Cerebellar nuclear complex (tissue), 1 donor: ENCODE results near the gene ZNRD2.
A peak's percentile ranks its signal among the peaks of the same experiment; 100 is the strongest.

Experiments used
- DNase-seq, 2 experiments: peaks; one replicate each; lab custom pipeline; 2025; lab: John Stamatoyannopoulos, UW

ZNRD2 gene

DNA sequence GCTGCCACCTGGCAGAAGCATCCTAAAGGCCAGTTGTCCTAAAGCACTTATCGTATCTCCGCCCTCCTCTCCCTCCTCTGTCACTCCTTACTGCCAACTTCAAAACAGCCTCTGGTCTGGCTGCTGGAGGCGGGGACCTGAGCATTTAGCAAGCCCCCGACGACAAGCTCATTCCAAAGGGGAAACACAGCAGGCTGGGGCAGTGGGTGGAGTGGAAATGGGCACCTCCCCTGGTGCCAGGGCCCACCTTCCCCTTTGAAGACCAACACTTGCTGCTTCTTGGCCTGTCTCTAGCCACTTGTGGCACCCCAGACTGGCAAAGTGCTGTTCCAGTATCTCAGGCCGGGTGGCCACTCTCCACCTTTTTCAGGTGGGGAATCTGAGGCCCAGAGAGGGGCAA lies 40.1 kb downstream of the ZNRD2 start:
- no peak for DNase-seq

DNA sequence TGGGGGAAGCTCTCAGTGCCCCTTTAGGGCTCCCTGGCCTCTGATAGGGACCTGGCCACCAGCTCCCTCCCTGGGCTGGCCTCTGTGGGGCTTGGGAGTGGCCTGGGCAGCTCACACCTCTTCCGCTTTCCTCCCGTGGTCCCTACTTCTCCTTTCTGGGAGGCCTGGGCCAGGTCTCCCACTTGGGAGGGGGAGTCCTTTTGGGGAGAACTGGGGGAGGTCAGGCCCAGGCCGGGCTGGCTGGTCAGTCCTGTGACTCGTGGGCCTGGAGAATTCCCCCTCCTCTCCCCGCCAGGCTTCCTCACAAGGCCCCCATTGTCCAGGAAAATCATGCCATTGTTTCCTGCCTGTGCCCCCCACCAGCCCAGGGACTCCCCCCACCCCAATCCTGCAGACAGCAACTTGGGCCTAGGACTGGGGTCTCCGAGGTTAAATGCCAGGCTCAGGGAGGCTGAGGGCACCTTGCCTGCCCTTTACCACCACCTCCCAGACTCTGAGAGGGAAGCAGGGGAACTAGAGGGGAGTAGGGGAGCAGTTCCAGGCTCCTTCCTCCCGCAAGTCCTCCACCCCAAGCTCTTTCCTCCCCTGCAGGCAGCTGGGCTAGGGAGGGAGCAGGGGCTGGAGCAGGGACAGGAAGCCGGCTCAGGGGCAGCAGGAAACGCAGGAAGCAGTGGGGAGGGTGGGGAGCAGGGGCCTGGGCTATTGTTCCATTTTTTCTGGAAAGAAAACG lies 40.9 kb downstream of the ZNRD2 start:
- no peak for DNase-seq

DNA sequence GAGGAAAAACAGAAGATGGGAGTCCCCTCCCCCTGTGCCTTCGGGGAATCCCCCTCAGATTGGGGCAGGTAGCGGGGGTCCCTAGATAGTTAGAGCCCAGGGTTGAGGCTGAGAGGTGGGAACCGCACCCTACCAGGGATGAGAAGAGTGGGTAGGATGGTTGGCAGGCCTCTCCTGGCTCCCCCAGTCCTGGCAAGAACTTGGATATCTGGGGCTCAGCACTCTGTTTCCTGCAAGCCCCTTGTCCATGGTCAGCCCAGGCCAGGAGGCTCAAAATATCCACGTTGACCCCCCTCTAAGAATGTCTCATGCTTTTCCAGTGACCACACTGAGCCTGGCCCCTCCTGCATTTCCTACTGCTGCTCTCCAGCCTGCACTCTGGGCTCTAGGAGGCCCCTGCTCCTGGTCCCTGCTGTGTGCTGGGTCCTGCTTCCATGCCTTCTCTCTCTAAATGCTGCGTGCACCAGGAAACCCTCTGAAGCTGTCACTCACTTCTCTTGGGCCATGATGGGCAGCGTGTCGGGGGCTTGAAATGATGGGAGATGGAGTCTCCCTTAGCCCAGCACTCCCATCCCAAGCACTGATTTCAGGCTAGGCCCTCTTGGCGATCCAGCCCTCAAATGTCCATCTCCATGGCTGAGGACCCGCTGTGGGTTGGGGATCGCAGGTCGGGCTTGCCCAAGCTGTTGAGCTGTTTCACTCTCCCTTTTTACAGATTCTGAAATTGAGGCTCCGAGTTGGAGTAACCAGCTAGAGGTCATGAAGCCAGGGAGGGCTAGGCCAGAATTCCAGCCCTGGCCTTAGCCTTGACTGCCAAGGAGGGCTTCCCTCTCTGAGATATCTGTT lies 41.7 kb downstream of the ZNRD2 start:
- no peak for DNase-seq

DNA sequence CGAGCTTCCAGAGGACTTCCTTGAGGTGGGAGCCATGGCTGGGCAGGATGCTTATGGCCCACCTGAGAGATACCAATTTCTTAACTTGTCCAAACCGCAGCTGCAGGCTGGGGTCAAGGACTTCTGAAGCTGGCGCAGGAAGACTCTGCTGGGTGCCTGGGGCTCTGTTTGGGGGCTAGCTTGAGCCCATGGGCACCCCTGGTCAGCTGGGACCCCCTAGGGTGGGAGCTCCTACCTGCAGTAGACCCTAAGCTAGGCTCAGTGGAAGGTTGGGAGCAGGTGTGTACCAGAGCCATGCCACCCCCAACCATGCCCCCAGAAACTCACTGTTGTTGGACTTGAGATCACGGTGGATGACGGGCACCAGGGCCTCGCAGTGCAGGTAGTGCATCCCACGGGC lies 42.4 kb downstream of the ZNRD2 start:
- no peak for DNase-seq

DNA sequence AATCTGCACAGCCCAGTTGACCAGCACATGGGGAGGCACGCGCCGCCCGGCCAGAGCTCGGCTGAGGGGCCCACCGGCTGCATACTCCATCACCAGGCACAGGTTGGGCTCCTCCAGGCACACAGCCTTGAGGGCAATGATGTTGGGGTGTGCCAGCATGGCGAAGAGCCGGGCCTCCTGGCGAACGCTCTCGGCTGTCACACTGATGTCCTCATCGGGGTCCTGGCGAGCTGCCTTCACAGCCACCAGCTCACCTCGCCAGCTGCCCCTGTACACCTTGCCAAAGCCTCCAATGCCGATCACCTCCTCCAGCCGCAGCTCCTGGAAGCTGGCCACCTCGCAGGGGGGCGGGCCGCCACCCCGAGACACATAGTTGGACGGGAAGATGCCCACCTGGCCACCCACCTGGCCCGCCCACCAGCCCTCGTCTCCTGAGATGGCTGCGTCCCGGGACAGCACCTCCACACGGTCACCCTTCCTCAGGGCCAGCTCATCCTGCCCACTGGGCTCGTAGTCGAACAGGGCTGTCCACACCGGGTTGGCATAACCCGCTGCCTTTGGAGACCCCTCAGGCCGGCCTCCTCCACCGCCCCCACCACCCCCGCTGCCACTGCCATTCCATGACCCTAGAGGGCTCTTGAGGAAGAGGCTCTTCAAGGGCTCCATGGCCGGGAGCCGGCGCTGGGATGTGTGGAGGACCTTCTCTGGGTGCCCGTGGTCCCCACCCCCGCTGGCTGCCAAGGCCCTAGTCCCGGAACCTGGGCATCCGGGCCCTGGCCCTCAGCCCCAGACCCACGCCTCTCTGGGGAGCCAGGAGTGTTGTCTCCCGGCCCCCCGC lies 43.0 kb downstream of the ZNRD2 start:
- peak in 1 of 2 experiments; percentile 22 for DNase-seq

DNA sequence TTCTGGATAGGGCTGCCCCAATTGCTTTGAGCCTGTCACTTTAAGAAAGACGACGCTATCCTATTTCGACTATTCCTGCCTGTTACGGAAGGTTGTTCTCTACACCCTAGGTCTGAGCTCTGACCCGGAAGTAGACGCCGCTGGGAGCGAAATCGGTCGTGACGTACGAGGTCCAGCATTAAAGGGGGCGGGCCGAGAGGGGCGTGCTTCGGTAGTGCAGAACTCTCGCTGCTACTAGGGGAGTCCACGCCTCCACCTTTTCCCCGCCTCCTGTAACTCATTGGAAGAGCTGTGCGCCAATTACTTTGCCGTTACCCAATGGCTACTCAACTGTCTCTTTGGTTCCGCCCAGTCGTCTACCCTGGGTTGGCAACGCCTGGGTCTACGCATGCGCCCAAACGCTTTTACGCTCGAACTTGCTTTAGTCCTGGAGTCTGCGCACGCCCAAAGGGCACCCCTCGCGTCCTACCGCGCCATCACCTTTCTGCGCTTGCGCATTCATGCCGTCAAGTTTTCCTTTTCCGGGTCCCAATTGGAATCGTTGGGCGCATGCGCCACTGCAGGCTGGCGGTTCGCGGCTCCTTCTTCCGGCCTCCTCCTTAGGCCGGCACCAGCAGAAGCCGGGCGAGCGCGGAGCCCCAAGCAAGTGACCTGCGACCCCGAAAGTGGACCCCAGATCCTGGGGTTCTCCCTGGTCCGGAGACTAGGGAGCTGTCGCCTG lies 45.1 kb downstream of the ZNRD2 start, which contains the start of gene PCNX3:
PCNX3 (plus strand) TSS at position 548 of the 721 bp plus-strand sequence. CDS start 536 bp downstream, outside the sequence.
- peak; percentile 98 to 99 for DNase-seq

DNA sequence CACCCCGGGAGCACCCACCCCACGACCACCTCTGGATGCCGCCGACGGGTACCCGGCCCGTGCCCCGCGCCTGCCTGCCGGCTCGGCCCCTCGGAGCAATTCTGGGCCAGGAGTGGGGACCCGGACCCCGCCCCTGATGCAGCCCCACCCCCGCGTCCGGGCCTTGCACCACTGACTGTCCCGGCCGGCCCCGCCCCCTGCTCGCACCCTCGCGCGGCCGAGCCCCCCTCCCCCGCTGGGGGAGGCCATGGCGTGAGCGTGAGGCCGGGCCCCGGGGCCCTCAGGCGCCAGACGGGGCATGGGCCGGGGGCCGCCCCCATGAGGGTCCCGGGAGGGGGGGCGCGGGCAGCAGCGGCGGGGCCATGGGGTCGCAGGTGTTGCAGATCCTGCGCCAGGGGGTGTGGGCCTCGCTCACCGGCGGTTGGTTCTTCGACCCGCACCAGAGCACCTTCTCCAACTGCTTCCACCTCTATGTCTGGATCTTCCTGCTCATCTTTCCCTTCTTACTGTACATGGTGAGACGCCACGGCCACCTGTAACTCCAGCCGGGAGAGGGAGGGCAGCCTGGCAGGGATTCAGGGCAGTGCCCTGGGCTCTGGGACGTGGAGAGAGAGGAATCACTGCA lies 45.8 kb downstream of the ZNRD2 start:
- DNase-seq: no peak

DNA sequence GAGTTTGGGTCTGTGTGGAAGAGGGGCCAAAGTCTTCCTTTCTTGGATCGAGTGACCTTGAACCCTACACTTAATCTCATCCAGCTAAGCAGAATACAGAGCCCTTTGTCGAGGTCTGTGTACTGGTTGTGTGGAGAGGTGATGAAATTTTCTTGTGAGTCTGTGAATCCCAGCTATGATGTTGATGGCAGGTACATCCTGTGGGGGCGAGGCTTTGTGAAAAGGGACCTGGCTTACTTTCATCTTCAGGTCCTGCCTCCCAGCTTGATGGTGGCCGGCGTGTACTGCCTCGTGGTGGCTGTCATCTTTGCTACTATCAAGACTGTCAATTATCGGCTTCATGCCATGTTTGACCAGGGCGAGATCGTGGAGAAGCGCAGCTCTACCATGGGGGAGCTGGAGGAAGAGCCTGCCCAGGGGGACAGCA lies 46.3 kb downstream of the ZNRD2 start:
- no peak for DNase-seq

DNA sequence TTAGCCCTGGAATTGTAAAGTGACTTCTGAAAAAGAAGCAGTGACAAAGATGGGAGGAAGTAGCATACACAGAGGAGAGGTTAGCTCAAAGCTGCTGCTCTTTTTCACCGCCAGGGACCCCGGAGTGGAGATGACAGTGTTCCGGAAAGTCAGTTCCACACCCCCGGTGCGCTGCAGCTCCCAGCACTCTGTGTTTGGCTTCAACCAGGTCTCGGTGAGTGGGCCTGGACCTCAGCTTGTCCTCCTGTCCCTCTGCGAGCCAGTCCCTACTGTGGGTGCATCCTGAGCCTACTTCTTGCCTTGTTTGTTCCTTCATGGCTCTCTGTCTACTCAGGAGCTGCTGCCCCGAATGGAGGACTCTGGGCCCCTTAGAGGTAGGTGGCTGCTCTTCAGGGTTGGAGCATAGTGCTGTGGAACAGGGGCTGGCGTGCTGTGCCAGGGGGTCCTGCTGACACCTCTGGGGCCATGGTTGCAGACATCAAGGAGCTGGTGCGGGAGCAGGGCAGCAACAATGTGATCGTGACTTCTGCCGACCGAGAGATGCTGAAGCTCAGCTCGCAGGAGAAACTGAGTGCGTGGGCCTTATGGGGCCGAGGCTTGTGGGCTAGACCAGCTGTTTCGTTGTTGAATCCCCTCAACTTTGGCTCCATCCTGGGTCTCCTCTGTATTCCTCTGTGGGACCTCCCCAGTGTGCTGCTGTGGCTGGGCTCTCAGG lies 47.0 kb downstream of the ZNRD2 start:
- DNase-seq: no peak

DNA sequence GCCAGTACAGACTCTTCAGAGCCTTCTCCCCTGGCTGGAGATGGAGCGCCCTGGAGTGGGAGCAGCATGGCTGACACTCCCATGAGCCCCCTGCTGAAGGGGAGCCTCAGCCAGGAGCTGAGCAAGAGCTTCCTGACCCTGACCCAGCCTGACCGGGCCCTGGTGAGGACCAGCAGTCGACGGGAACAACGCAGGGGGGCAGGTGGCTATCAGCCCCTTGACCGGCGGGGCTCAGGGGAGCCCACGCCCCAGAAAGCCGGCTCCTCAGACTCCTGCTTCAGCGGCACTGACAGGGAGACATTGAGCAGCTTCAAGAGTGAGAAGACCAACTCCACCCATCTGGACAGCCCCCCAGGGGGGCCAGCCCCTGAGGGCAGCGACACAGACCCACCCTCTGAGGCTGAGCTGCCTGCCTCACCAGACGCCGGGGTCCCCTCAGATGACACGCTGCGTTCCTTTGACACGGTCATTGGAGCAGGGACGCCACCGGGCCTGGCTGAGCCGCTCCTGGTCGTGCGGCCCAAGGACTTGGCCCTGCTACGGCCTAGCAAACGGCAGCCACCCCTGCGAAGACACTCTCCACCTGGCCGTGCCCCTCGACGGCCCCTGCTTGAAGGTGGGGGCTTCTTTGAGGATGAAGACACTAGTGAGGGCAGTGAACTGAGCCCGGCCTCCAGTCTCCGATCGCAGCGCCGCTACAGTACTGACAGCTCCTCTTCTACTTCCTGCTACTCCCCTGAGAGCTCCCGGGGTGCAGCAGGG lies 47.9 kb downstream of the ZNRD2 start:
- no peak for DNase-seq

DNA sequence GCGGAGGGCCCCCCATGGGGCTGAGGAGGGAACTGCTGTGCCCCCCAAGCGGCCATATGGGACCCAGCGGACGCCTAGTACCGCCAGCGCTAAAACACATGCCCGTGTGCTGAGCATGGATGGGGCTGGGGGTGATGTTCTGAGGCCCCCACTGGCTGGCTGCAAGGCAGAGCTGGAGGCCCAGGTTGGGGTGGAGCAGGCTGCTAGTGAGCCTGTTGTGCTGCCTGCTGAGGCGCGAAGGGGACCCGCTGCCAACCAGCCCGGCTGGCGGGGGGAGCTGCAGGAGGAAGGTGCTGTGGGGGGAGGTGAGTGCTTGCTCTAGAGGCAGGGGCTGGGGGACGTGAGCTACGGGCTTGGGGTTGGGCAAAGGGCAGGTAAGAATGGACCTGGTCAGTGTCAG lies 48.5 kb downstream of the ZNRD2 start:
- no peak for DNase-seq

DNA sequence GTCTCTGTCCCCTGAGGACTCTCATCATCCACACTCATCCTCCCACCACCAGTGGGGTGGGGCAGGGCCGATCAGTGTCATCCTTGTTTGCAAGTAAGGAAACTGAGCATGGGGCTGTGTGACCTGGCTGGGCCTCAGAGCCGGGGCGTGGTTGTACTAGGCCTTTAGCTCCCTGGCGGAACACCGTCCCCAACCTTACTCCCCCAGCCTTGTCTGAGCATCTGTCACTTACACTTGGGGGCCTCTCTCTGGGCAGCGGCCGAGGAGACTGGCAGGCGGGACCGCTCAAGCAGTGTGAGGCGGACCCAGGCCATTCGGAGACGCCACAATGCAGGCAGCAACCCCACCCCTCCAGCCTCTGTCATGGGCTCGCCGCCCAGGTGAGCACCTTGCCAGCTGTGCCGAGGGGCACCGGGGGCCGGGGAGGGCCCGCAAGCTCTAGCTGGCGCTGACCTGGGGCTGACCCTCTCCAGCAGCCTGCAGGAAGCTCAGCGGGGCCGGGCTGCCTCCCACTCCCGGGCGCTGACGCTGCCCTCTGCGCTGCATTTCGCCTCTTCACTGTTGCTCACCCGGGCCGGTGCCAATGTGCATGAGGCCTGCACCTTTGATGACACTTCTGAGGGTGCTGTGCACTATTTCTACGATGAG lies 49.1 kb downstream of the ZNRD2 start:
- no peak for DNase-seq

DNA sequence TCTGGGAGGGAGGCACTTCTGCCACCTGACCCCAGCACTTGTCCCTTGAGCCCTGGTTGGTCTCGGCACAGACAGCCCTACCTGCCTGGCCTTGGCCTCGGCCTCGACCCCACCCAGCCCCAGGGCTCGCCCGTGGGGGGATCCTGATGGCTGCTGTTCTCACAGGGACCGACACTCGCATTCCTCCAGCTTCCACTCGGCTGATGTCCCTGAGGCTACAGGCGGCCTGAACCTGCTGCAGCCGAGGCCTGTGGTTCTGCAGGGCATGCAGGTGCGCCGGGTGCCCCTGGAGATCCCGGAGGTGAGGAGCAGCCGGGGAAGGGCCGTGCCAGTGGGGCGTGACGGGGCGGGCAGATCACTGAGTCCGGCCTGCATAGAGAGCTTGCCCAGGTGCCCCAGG lies 50.4 kb downstream of the ZNRD2 start:
- no peak for DNase-seq

DNA sequence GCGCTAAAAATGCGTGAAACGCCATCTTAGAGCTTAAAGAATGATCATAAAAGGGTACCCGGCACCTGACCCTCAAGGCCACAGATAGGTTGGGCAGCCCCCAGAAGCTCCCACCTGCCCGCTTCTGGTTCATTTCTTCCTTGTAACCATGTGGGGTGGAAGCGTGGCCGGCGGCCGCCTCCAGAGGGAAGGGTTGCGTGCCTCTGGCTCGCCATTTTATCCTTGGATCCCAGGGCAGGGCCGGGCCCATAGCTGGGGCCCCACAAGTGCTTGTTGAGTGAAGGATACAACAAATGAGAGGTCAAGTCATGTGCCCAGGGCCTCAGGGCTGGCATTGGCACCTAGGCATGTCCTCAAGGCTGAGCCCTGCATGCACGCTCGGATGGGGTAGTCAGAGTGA lies 51.2 kb downstream of the ZNRD2 start:
- DNase-seq: no peak
